ENCODE measurements around the gene SCD. TPM values are rescaled to one million over a fixed set of nuclear protein-coding genes. Genes with fewer than 3 reads are reported as not detected.

The SCD gene
- total RNA-seq, 3 donors from 2014 or later: 72.8 to 461 (median 112) TPM

GRCh38 chr10:100306861-100307260, 40.2 kb upstream of the SCD start:
- no peak for DNase-seq (ENCODE audit: low spot score in 2 of 2)
- peaks cover 0 to 22% of the 10 kb centered on the region in 2 donors for H3K27me3 ChIP-seq
- H3K36me3 ChIP-seq: no peaks in the 10 kb centered on the region
- H3K4me1 ChIP-seq: no peaks in the 10 kb centered on the region
- intact Hi-C loops (cut with DNase I; ENCODE audit: low total_unique reads): no loop called here
- no peaks in the 10 kb centered on the region for H3K9me3 ChIP-seq
- no peak overlapping the region for H3K4me3 ChIP-seq
- H3K27ac ChIP-seq: no peak overlapping the region
- TF ChIP-seq POLR2A (IDR thresholded peaks at IDR 0.05) (no peak), POLR2AphosphoS5 (IDR thresholded peaks at IDR 0.05) (no peak)
- TF ChIP-seq, protein P1, sequence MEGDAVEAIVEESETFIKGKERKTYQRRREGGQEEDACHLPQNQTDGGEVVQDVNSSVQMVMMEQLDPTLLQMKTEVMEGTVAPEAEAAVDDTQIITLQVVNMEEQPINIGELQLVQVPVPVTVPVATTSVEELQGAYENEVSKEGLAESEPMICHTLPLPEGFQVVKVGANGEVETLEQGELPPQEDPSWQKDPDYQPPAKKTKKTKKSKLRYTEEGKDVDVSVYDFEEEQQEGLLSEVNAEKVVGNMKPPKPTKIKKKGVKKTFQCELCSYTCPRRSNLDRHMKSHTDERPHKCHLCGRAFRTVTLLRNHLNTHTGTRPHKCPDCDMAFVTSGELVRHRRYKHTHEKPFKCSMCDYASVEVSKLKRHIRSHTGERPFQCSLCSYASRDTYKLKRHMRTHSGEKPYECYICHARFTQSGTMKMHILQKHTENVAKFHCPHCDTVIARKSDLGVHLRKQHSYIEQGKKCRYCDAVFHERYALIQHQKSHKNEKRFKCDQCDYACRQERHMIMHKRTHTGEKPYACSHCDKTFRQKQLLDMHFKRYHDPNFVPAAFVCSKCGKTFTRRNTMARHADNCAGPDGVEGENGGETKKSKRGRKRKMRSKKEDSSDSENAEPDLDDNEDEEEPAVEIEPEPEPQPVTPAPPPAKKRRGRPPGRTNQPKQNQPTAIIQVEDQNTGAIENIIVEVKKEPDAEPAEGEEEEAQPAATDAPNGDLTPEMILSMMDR (IDR thresholded peaks at IDR 0.05): no peak

GRCh38 chr10:100307684-100308083, 39.3 kb upstream of the SCD start:
- Histone ChIP-seq H3K4me3 (no peak overlapping the region), H3K27ac (no peak overlapping the region), H3K27me3 (peaks cover 0 to 22% of the 10 kb centered on the region in 2 donors), H3K4me1 (no peaks in the 10 kb centered on the region), H3K36me3 (no peaks in the 10 kb centered on the region), H3K9me3 (no peaks in the 10 kb centered on the region)
- DNase-seq (ENCODE audit: low spot score in 2 of 2): no peak
- intact Hi-C loops (cut with DNase I; ENCODE audit: low total_unique reads): no loop called here
- TF ChIP-seq, protein P1 (IDR thresholded peaks at IDR 0.05): no peak
- no peak for TF ChIP-seq POLR2A (IDR thresholded peaks at IDR 0.05)
- TF ChIP-seq POLR2AphosphoS5 (IDR thresholded peaks at IDR 0.05): no peak

- peaks cover 0 to 2% of the 10 kb centered on the region in 2 donors for H3K27me3 ChIP-seq
- no peak overlapping the region for H3K27ac ChIP-seq
- no peaks in the 10 kb centered on the region for H3K4me1 ChIP-seq
- intact Hi-C loops (cut with DNase I; ENCODE audit: low total_unique reads): no loop called here
- TF ChIP-seq, protein P1 (IDR thresholded peaks at IDR 0.05): no peak
- TF ChIP-seq POLR2A (IDR thresholded peaks at IDR 0.05) (no peak), POLR2AphosphoS5 (IDR thresholded peaks at IDR 0.05) (no peak)
- DNase-seq (ENCODE audit: low spot score in 2 of 2): no peak
- no peaks in the 10 kb centered on the region for H3K9me3 ChIP-seq
- H3K36me3 ChIP-seq: no peaks in the 10 kb centered on the region
- H3K4me3 ChIP-seq: no peak overlapping the region
Observed at GRCh38 chr10:100311298-100311697, 35.7 kb upstream of the SCD start.

GRCh38 chr10:100315615-100316014, 31.4 kb upstream of the SCD start:
- Histone ChIP-seq H3K9me3 (no peaks in the 10 kb centered on the region), H3K27me3 (peaks cover 0 to 4% of the 10 kb centered on the region in 2 donors), H3K4me1 (no peaks in the 10 kb centered on the region), H3K36me3 (no peaks in the 10 kb centered on the region), H3K4me3 (no peak overlapping the region), H3K27ac (no peak overlapping the region)
- DNase-seq (ENCODE audit: low spot score in 2 of 2): no peak
- TF ChIP-seq POLR2AphosphoS5 (IDR thresholded peaks at IDR 0.05) (no peak), POLR2A (IDR thresholded peaks at IDR 0.05) (no peak)
- TF ChIP-seq, protein P1 (IDR thresholded peaks at IDR 0.05): no peak
- intact Hi-C loops (cut with DNase I; ENCODE audit: low total_unique reads): no loop called here

GRCh38 chr10:100318207-100318606, 28.8 kb upstream of the SCD start:
- Histone ChIP-seq H3K4me1 (no peaks in the 10 kb centered on the region), H3K27me3 (peaks cover 0 to 10% of the 10 kb centered on the region in 2 donors), H3K27ac (no peak overlapping the region), H3K9me3 (no peaks in the 10 kb centered on the region), H3K36me3 (no peaks in the 10 kb centered on the region), H3K4me3 (no peak overlapping the region)
- no peak for DNase-seq (ENCODE audit: low spot score in 2 of 2)
- TF ChIP-seq POLR2A (IDR thresholded peaks at IDR 0.05) (no peak), POLR2AphosphoS5 (IDR thresholded peaks at IDR 0.05) (no peak)
- TF ChIP-seq, protein P1 (IDR thresholded peaks at IDR 0.05): no peak
- intact Hi-C loops (cut with DNase I; ENCODE audit: low total_unique reads): no loop called here
